HEK293 (cell line): ENCODE data around the gene MT1F.

Experiments
- CTCF ChIP-seq: fragments of 450-650 bp; formaldehyde crosslinking; IDR thresholded peaks from 2 replicates; pipeline ENCODE4 v1.5.1; 2016; ENCODE audit warnings: missing biosample characterization, missing genetic modification characterization
- HOXD13 ChIP-seq: sonication (generic); formaldehyde crosslinking; IDR thresholded peaks from 2 replicates; pipeline ENCODE4 v1.8.0; 2022; ENCODE audit warnings: missing genetic modification reagents, borderline replicate concordance
- ZNF112 ChIP-seq: fragments of 450-650 bp; formaldehyde crosslinking; IDR thresholded peaks from 2 replicates; pipeline ENCODE4 v1.5.0; 2017; ENCODE audit warnings: missing biosample characterization, missing genetic modification characterization
- ZNF184 ChIP-seq: fragments of 450-650 bp; IDR thresholded peaks from 2 replicates; pipeline ENCODE4 v1.5.1; 2018; ENCODE audit warnings: missing biosample characterization, mild to moderate bottlenecking, missing genetic modification characterization
- ZNF23 ChIP-seq: fragments of 450-650 bp; formaldehyde crosslinking; IDR thresholded peaks from 2 replicates; pipeline ENCODE4 v1.5.1; 2016; ENCODE audit warnings: missing biosample characterization, missing genetic modification characterization, borderline replicate concordance
- ZNF341 ChIP-seq: fragments of 450-650 bp; formaldehyde crosslinking; IDR thresholded peaks from 2 replicates; pipeline ENCODE4; 2016; ENCODE audit warnings: low read depth, missing biosample characterization, missing genetic modification characterization
- ZNF423 ChIP-seq: fragments of 450-650 bp; formaldehyde crosslinking; IDR thresholded peaks from 2 replicates; pipeline ENCODE4 v1.5.1; 2016; ENCODE audit warnings: missing biosample characterization, missing genetic modification characterization
- ZNF529 ChIP-seq: fragments of 450-650 bp; formaldehyde crosslinking; IDR thresholded peaks from 2 replicates; pipeline ENCODE4 v1.5.1; 2017; ENCODE audit warnings: missing genetic modification characterization, missing biosample characterization; ENCODE audit not compliant: insufficient replicate concordance
- ZNF624 ChIP-seq: fragments of 450-650 bp; formaldehyde crosslinking; IDR thresholded peaks from 2 replicates; pipeline ENCODE4 v1.5.1; 2017; ENCODE audit warnings: missing biosample characterization, missing genetic modification characterization
- TF ChIP-seq, protein P1 (sequence below): IDR thresholded peaks from 2 replicates; pipeline ENCODE4 v1.6.1; 2011; ENCODE audit warnings: mild to moderate bottlenecking, low read depth, low read length, borderline replicate concordance

GRCh38 chr16:56639045-56639444 lies 18.7 kb upstream of the MT1F start:
- TF ChIP-seq CTCF (tag by site-specific recombination), result no peak
- no peak for TF ChIP-seq ZNF23 (tag by site-specific recombination)
- TF ChIP-seq ZNF184, result no peak
- TF ChIP-seq ZNF423, result no peak
- no peak for TF ChIP-seq ZNF112 (tag by site-specific recombination)
- TF ChIP-seq ZNF341 (tag by site-specific recombination), result no peak
- TF ChIP-seq, protein P1, sequence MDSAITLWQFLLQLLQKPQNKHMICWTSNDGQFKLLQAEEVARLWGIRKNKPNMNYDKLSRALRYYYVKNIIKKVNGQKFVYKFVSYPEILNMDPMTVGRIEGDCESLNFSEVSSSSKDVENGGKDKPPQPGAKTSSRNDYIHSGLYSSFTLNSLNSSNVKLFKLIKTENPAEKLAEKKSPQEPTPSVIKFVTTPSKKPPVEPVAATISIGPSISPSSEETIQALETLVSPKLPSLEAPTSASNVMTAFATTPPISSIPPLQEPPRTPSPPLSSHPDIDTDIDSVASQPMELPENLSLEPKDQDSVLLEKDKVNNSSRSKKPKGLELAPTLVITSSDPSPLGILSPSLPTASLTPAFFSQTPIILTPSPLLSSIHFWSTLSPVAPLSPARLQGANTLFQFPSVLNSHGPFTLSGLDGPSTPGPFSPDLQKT, result no peak
- TF ChIP-seq ZNF624 (tag by site-specific recombination), result no peak
- TF ChIP-seq HOXD13 (CRISPR knock-in tag), result no peak
- no peak for TF ChIP-seq ZNF529
